Caco-2 (cell line): ENCODE measurements around the gene NINJ1. TPM values are rescaled to one million over a fixed set of nuclear protein-coding genes. Genes with fewer than 3 reads are reported as not detected.

Experiments used
- BruUV-seq: library from RNA; stranded (reverse); fragments of 400-500 nt; replicated peaks from 2 replicates; lab custom pipeline; 2021; lab: Mats Ljungman, UMichigan
- CTCF ChIA-PET: fragments of 300-600 bp; sonication (Branson Sonifier 250); formaldehyde crosslinking; loops from one replicate; lab custom pipeline; 2022; ENCODE audit warnings: antibody characterized with exemption; lab: Charles Lee
- POLR2A ChIA-PET: fragments of 300-600 bp; sonication (Branson Sonifier 250); formaldehyde crosslinking; loops from one replicate; lab custom pipeline; 2022; ENCODE audit warnings: antibody characterized with exemption; lab: Charles Lee
- DNase-seq, 2 experiments: peaks; one replicate each; pipeline versions ENCODE4 v3.0.0 to v3.0.0-alpha.2; 2020 to 2022
- H3K27me3 ChIP-seq: replicated peaks from 2 replicates; pipeline ENCODE4 v1.6.0; 2011; ENCODE audit warnings: low read length; ENCODE audit not compliant: control insufficient read depth, insufficient read depth
- H3K36me3 ChIP-seq: 2 replicates; pipeline ENCODE4 v1.5.1; 2011; ENCODE audit warnings: low read length; ENCODE audit not compliant: control insufficient read depth, insufficient read depth
- H3K4me1 ChIP-seq: fragments of 250-450 bp; sonication (Bioruptor Pico); 2 replicates; pipeline ENCODE4 v1.5.1; 2020; ENCODE audit warnings: mild to moderate bottlenecking
- H3K4me3 ChIP-seq: 2 replicates; pipeline ENCODE4 v1.5.1; 2011; ENCODE audit warnings: low read depth, mild to moderate bottlenecking, control low read depth, low read length
- H3K9me3 ChIP-seq: fragments of 250-450 bp; sonication (Bioruptor Pico); 2 replicates; pipeline ENCODE4 v1.5.1; 2020; ENCODE audit warnings: mild to moderate bottlenecking, moderate library complexity
- H3K27ac Mint-ChIP-seq: one replicate; pipeline ENCODE4 v1.8.0; 2022; ENCODE audit warnings: mixed read lengths; ENCODE audit not compliant: unreplicated experiment
- H3K27me3 Mint-ChIP-seq: one replicate; pipeline ENCODE4 v1.8.0; 2022; ENCODE audit warnings: mixed read lengths; ENCODE audit not compliant: insufficient read depth, unreplicated experiment
- H3K36me3 Mint-ChIP-seq: one replicate; pipeline ENCODE4 v1.8.0; 2022; ENCODE audit warnings: mild to moderate bottlenecking, mixed read lengths; ENCODE audit not compliant: insufficient read depth, unreplicated experiment
- H3K4me1 Mint-ChIP-seq: one replicate; pipeline ENCODE4 v1.8.0; 2022; ENCODE audit warnings: low read depth, mixed read lengths; ENCODE audit not compliant: unreplicated experiment
- H3K4me3 Mint-ChIP-seq: one replicate; pipeline ENCODE4 v1.8.0; 2022; ENCODE audit warnings: mild to moderate bottlenecking, moderate library complexity, mixed read lengths; ENCODE audit not compliant: unreplicated experiment
- H3K9me3 Mint-ChIP-seq: one replicate; pipeline ENCODE4 v1.8.0; 2022; ENCODE audit warnings: mixed read lengths; ENCODE audit not compliant: unreplicated experiment
- intact Hi-C: fragments of 100-400 bp; cut with micrococcal nuclease; formaldehyde crosslinking; loops from one replicate; pipeline ENCODE4 v1.10.0; 2022; ENCODE audit not compliant: unreplicated experiment
- total RNA-seq: library from RNA; stranded (reverse); gene quantifications from 2 replicates; pipeline ENCODE4 v1.2.3, GENCODE V29; 2022
- TF ChIP-seq, protein P1 (sequence below), 2 experiments: fragments of 200-600 bp in 1 of 2; IDR thresholded peaks; 1 replicate in 1 of 2; 2 replicates in 1 of 2; pipeline versions ENCODE4 v1.5.1 to v1.8.0; 2011 to 2022; ENCODE audit warnings: antibody characterized with exemption in 1 of 2, control low read depth in 1 of 2, inconsistent platforms in 1 of 2, low read depth in 1 of 2, low read length in 1 of 2, mild to moderate bottlenecking in 1 of 2, moderate library complexity in 1 of 2; ENCODE audit not compliant: insufficient read depth in 1 of 2, severe bottlenecking in 1 of 2, unreplicated experiment in 1 of 2

NINJ1 gene
- total RNA-seq, 1 experiment from 2014 or later, result 35.6 TPM

DNA sequence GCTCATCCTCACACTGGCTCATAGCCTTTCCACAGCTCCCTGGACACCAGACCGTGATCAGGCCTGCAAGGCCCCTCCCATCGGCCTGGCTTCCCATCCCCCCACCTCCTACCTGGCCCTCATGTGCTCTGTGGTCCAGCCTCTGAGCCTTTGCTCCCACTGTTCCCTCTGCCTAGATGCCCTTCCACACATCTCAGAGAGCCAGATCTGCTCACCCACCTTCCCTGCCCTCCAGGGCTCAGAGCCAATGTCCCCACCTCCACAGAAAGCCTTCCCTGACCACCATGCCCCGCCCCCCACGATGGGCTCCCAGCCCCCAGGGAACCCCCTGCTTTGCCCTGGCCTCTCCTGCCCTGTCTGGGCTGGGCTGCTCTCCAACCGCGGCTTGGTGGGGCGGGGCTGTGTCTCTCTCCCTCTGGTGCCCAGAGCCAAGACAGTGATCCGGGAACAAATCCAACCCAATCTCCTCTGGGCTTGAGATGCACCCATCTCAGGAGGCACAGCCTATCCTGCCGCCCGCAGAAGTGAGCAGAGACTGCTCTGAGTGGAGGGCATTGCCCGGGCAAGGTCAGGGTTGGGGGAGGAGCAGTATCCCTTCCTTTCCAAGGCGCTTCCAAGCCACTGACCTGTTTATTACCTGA lies 1.6 kb downstream of the NINJ1 start:
- Histone ChIP-seq H3K9me3 (no peaks in the 10 kb centered on the region), H3K4me1 (peaks cover 10% of the 10 kb centered on the region; the same call in 1 of the 2 replicates), H3K4me3 (peak overlapping the region; percentile 55), H3K36me3 (no peaks in the 10 kb centered on the region), H3K27me3 (no peaks in the 10 kb centered on the region)
- TF ChIP-seq, protein P1, sequence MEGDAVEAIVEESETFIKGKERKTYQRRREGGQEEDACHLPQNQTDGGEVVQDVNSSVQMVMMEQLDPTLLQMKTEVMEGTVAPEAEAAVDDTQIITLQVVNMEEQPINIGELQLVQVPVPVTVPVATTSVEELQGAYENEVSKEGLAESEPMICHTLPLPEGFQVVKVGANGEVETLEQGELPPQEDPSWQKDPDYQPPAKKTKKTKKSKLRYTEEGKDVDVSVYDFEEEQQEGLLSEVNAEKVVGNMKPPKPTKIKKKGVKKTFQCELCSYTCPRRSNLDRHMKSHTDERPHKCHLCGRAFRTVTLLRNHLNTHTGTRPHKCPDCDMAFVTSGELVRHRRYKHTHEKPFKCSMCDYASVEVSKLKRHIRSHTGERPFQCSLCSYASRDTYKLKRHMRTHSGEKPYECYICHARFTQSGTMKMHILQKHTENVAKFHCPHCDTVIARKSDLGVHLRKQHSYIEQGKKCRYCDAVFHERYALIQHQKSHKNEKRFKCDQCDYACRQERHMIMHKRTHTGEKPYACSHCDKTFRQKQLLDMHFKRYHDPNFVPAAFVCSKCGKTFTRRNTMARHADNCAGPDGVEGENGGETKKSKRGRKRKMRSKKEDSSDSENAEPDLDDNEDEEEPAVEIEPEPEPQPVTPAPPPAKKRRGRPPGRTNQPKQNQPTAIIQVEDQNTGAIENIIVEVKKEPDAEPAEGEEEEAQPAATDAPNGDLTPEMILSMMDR (IDR thresholded peaks at IDR 0.05; ENCODE audit: insufficient read depth in 1 of 2, low read depth in 1 of 2, low read length in 1 of 2, severe bottlenecking in 1 of 2, unreplicated experiment in 1 of 2), result no peak
- CTCF ChIA-PET, result no interaction called here
- H3K27ac Mint-ChIP-seq, result peak overlapping the region; percentile 80
- H3K4me1 Mint-ChIP-seq, result peaks cover 6% of the 10 kb centered on the region
- H3K36me3 Mint-ChIP-seq, result peaks cover 6% of the 10 kb centered on the region
- POLR2A ChIA-PET, result no interaction called here
- H3K27me3 Mint-ChIP-seq, result no peaks in the 10 kb centered on the region
- DNase-seq, result no peak
- no peaks in the 10 kb centered on the region for H3K9me3 Mint-ChIP-seq
- BruUV-seq, result no TSS peak
- intact Hi-C loops, result no loop called here
- H3K4me3 Mint-ChIP-seq, result peak overlapping the region; percentile 79

DNA sequence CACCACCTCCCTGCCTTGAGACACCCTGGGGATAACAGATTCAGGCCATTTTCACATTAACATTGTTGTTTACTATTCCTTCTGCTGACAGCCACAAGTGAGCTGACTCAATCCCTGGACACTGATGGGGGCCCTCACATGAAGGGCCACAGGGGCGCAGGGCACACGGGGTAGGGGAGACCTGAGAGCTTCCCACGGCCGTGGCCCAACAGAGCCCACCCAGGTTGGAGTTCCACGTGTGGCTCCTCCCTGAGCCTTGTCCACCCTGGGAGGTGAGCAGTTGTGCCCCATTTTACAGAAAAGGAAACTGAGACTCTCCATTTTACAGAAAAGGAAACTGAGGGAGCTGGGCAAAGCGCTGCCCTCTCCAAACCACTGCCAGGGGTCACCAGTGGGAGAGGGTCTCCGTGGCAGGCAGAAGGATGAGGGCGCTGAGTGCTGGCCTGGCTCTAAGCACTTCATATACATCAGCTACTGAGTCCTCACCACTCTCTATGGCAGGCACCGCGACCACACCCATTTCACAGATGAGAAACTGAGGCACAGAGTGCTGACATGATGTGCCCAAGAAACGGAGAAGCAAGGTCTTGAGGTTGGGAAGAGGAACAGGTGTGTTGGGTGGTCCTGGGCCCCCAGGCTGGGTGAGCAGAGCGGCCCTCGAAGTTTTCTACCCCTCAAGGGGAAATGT lies 2.3 kb downstream of the NINJ1 start:
- H3K4me1 Mint-ChIP-seq, result peaks cover 6% of the 10 kb centered on the region
- POLR2A ChIA-PET, result no interaction called here
- Histone ChIP-seq H3K4me3 (no peak overlapping the region), H3K4me1 (peaks cover 10% of the 10 kb centered on the region; the same call in 1 of the 2 replicates), H3K36me3 (no peaks in the 10 kb centered on the region), H3K9me3 (no peaks in the 10 kb centered on the region), H3K27me3 (no peaks in the 10 kb centered on the region)
- no peaks in the 10 kb centered on the region for H3K27me3 Mint-ChIP-seq
- no peaks in the 10 kb centered on the region for H3K9me3 Mint-ChIP-seq
- H3K27ac Mint-ChIP-seq, result peak overlapping the region; percentile 80
- intact Hi-C loops, result no loop called here
- no peak for DNase-seq
- H3K4me3 Mint-ChIP-seq, result no peak overlapping the region
- TF ChIP-seq, protein P1 (IDR thresholded peaks at IDR 0.05; ENCODE audit: insufficient read depth in 1 of 2, low read depth in 1 of 2, low read length in 1 of 2, severe bottlenecking in 1 of 2, unreplicated experiment in 1 of 2), result no peak
- CTCF ChIA-PET, result no interaction called here
- peaks cover 6% of the 10 kb centered on the region for H3K36me3 Mint-ChIP-seq
- BruUV-seq, result no TSS peak

DNA sequence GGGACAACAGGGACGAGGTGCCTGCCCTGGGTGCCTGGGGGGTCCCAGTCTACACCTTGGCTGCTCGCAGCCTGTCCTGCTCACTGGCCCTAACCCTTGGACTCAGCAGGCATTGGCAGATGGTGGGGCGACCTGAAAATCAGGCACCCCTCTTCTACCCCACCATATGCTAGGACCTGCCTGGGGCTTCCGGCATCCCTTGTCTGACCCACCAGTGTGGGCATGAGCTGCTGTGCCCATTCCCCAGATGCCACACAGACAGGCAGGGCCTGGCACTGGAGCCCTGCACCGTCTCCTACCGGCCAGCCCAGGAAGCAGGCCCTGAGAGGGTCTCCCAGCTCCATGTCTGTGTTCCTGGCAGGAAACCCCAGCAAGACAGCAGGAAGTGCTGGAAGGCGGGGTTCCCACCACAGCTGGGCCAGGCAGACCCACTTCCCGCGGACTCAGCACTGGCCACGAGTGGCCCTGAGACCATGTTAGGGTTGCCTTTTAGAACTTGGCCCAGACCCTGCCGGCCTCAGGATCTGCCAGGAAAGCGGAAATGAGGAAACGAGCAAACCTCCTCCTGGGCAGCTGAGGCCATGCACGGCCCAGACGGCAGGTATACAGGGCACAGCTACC lies 3.1 kb downstream of the NINJ1 start:
- Mint-ChIP-seq H3K27me3 (no peaks in the 10 kb centered on the region), H3K4me3 (no peak overlapping the region), H3K36me3 (peaks cover 6% of the 10 kb centered on the region), H3K27ac (no peak overlapping the region), H3K9me3 (no peaks in the 10 kb centered on the region), H3K4me1 (peaks cover 6% of the 10 kb centered on the region)
- no TSS peak for BruUV-seq
- Histone ChIP-seq H3K9me3 (no peaks in the 10 kb centered on the region), H3K4me3 (no peak overlapping the region), H3K4me1 (peaks cover 10% of the 10 kb centered on the region; the same call in 1 of the 2 replicates), H3K27me3 (no peaks in the 10 kb centered on the region), H3K36me3 (no peaks in the 10 kb centered on the region; the same call in 1 of the 2 replicates)
- no peak for DNase-seq
- ChIA-PET CTCF (no interaction called here), POLR2A (no interaction called here)
- intact Hi-C loops, result no loop called here
- TF ChIP-seq, protein P1 (IDR thresholded peaks at IDR 0.05; ENCODE audit: insufficient read depth in 1 of 2, low read depth in 1 of 2, low read length in 1 of 2, severe bottlenecking in 1 of 2, unreplicated experiment in 1 of 2), result no peak
